ENCODE data around the gene CPLX3. TPM values are rescaled to one million over a fixed set of nuclear protein-coding genes. Genes with fewer than 3 reads are reported as not detected.

The CPLX3 gene
- total and polyA plus RNA-seq, 10 of the 15 experiments (the other 5 are each of a cell fraction or from before 2014, with no cell fraction given) = 0.02 to 0.04 TPM; not detected in 8

Small RNAs within 50 kb of the gene (microRNA-seq; reads per million reads assigned to microRNA genes)
- gene MIR4513 (3.6 reads per million, percentile 21 among the genes with 10 or more reads in this experiment), gene MIR6882 (2.4 reads per million, percentile 9 among the genes with 10 or more reads in this experiment)

Small RNAs within 50 kb of the gene (small RNA-seq; reads per million reads assigned to genes)
- gene CPLX3 (not detected), gene MIR4513 (1.5 reads per million, percentile 50 among the genes with 10 or more reads in this experiment), gene MIR6882 (0.74 reads per million, percentile 21 among the genes with 10 or more reads in this experiment)

Other genes starting within 250 kb of the CPLX3 start
Only the 7 nearest of the 14 such genes appear.
- gene CYP1A2, start 77.8 kb upstream of the CPLX3 start, total RNA-seq (2014; rRNA removed) = not detected in 2 replicates
- gene CYP1A2, start 77.8 kb upstream of the CPLX3 start, total RNA-seq (2014; rRNA removed; fragmentation: Illumina TruSeq; extraction: Trizol) = not detected in 2 replicates
- not detected in 2 replicates for gene CYP1A2, start 77.8 kb upstream of the CPLX3 start, total RNA-seq (2021)
- 0.03 TPM in 1 of 2 replicates, not detected in the other for gene CYP1A2, start 77.8 kb upstream of the CPLX3 start, polyA plus RNA-seq (2011; rRNA removed)
- gene CYP1A2, start 77.8 kb upstream of the CPLX3 start, polyA plus RNA-seq (2014; fragmentation: Illumina TruSeq; extraction: Trizol) = not detected in 2 replicates
- gene CYP1A2, start 77.8 kb upstream of the CPLX3 start, polyA plus RNA-seq (2014; fragmentation: Nextera tagmentation; extraction: Ambion mirVana) = not detected
- gene CYP1A2, start 77.8 kb upstream of the CPLX3 start, polyA plus RNA-seq (2014; rRNA removed) = not detected in 2 replicates
- under 1 TPM; 0.05 to 0.09 TPM for gene CYP1A2, start 77.8 kb upstream of the CPLX3 start, polyA plus RNA-seq (2016; fragmentation: Nextera tagmentation; extraction: Ambion mirVana)
- gene CSK, start 44.5 kb upstream of the CPLX3 start, total RNA-seq (2014; rRNA removed) = 70.9 and 77.3 TPM in 2 replicates
- 68.1 and 70.9 TPM in 2 replicates for gene CSK, start 44.5 kb upstream of the CPLX3 start, total RNA-seq (2014; rRNA removed; fragmentation: Illumina TruSeq; extraction: Trizol)
- gene CSK, start 44.5 kb upstream of the CPLX3 start, total RNA-seq (2021) = 313 and 327 TPM in 2 replicates
- gene CSK, start 44.5 kb upstream of the CPLX3 start, polyA plus RNA-seq (2011; rRNA removed) = 54.2 and 107 TPM in 2 replicates
- gene CSK, start 44.5 kb upstream of the CPLX3 start, polyA plus RNA-seq (2014; fragmentation: Illumina TruSeq; extraction: Trizol) = 39.6 and 132 TPM in 2 replicates
- gene CSK, start 44.5 kb upstream of the CPLX3 start, polyA plus RNA-seq (2014; fragmentation: Nextera tagmentation; extraction: Ambion mirVana) = 10 to 100 TPM in 1 of 2 experiments, 1 to 10 TPM in 1; 3.4 to 11.5 TPM
- 134 and 172 TPM in 2 replicates for gene CSK, start 44.5 kb upstream of the CPLX3 start, polyA plus RNA-seq (2014; rRNA removed)
- gene CSK, start 44.5 kb upstream of the CPLX3 start, polyA plus RNA-seq (2016; fragmentation: Nextera tagmentation; extraction: Ambion mirVana) = 10 to 100 TPM; 53.4 to 74.3 TPM
- not detected in 2 replicates for gene LMAN1L, start 13.8 kb upstream of the CPLX3 start, total RNA-seq (2014; rRNA removed)
- not detected in 2 replicates for gene LMAN1L, start 13.8 kb upstream of the CPLX3 start, total RNA-seq (2014; rRNA removed; fragmentation: Illumina TruSeq; extraction: Trizol)
- not detected in 2 replicates for gene LMAN1L, start 13.8 kb upstream of the CPLX3 start, total RNA-seq (2021)
- not detected in 2 replicates for gene LMAN1L, start 13.8 kb upstream of the CPLX3 start, polyA plus RNA-seq (2011; rRNA removed)
- gene LMAN1L, start 13.8 kb upstream of the CPLX3 start, polyA plus RNA-seq (2014; fragmentation: Illumina TruSeq; extraction: Trizol) = not detected in 2 replicates
- gene LMAN1L, start 13.8 kb upstream of the CPLX3 start, polyA plus RNA-seq (2014; fragmentation: Nextera tagmentation; extraction: Ambion mirVana) = not detected
- gene LMAN1L, start 13.8 kb upstream of the CPLX3 start, polyA plus RNA-seq (2014; rRNA removed) = not detected in 2 replicates
- gene LMAN1L, start 13.8 kb upstream of the CPLX3 start, polyA plus RNA-seq (2016; fragmentation: Nextera tagmentation; extraction: Ambion mirVana) = not detected
- 28.2 and 29.4 TPM in 2 replicates for gene ULK3, start 16.5 kb downstream of the CPLX3 start, total RNA-seq (2014; rRNA removed)
- gene ULK3, start 16.5 kb downstream of the CPLX3 start, total RNA-seq (2014; rRNA removed; fragmentation: Illumina TruSeq; extraction: Trizol) = 12.3 and 14.1 TPM in 2 replicates
- gene ULK3, start 16.5 kb downstream of the CPLX3 start, total RNA-seq (2021) = 27.8 and 31.9 TPM in 2 replicates
- 29.7 and 38.8 TPM in 2 replicates for gene ULK3, start 16.5 kb downstream of the CPLX3 start, polyA plus RNA-seq (2011; rRNA removed)
- 19.9 and 25.4 TPM in 2 replicates for gene ULK3, start 16.5 kb downstream of the CPLX3 start, polyA plus RNA-seq (2014; fragmentation: Illumina TruSeq; extraction: Trizol)
- 1 to 10 TPM in 1 of 2 experiments, under 1 TPM in 1; 0.64 to 1.4 TPM for gene ULK3, start 16.5 kb downstream of the CPLX3 start, polyA plus RNA-seq (2014; fragmentation: Nextera tagmentation; extraction: Ambion mirVana)
- gene ULK3, start 16.5 kb downstream of the CPLX3 start, polyA plus RNA-seq (2014; rRNA removed) = 35.3 and 38.9 TPM in 2 replicates
- gene ULK3, start 16.5 kb downstream of the CPLX3 start, polyA plus RNA-seq (2016; fragmentation: Nextera tagmentation; extraction: Ambion mirVana) = 10 to 100 TPM; 26.2 to 28.1 TPM
- gene SCAMP2, start 46.7 kb downstream of the CPLX3 start, total RNA-seq (2014; rRNA removed) = 51.2 and 54.8 TPM in 2 replicates
- 33.4 and 34.2 TPM in 2 replicates for gene SCAMP2, start 46.7 kb downstream of the CPLX3 start, total RNA-seq (2014; rRNA removed; fragmentation: Illumina TruSeq; extraction: Trizol)
- gene SCAMP2, start 46.7 kb downstream of the CPLX3 start, total RNA-seq (2021) = 98.5 and 101 TPM in 2 replicates
- 30.8 and 117 TPM in 2 replicates for gene SCAMP2, start 46.7 kb downstream of the CPLX3 start, polyA plus RNA-seq (2011; rRNA removed)
- gene SCAMP2, start 46.7 kb downstream of the CPLX3 start, polyA plus RNA-seq (2014; fragmentation: Illumina TruSeq; extraction: Trizol) = 112 and 114 TPM in 2 replicates
- 10 to 100 TPM; 10.9 to 22.5 TPM for gene SCAMP2, start 46.7 kb downstream of the CPLX3 start, polyA plus RNA-seq (2014; fragmentation: Nextera tagmentation; extraction: Ambion mirVana)
- gene SCAMP2, start 46.7 kb downstream of the CPLX3 start, polyA plus RNA-seq (2014; rRNA removed) = 98.4 and 118 TPM in 2 replicates
- 100 to 1,000 TPM; 156 to 158 TPM for gene SCAMP2, start 46.7 kb downstream of the CPLX3 start, polyA plus RNA-seq (2016; fragmentation: Nextera tagmentation; extraction: Ambion mirVana)
- gene MPI, start 63.4 kb downstream of the CPLX3 start, total RNA-seq (2014; rRNA removed) = 48.9 and 52.6 TPM in 2 replicates
- 35.2 and 36.2 TPM in 2 replicates for gene MPI, start 63.4 kb downstream of the CPLX3 start, total RNA-seq (2014; rRNA removed; fragmentation: Illumina TruSeq; extraction: Trizol)
- gene MPI, start 63.4 kb downstream of the CPLX3 start, total RNA-seq (2021) = 41.6 and 44.6 TPM in 2 replicates
- gene MPI, start 63.4 kb downstream of the CPLX3 start, polyA plus RNA-seq (2011; rRNA removed) = 33.5 and 68.6 TPM in 2 replicates
- gene MPI, start 63.4 kb downstream of the CPLX3 start, polyA plus RNA-seq (2014; fragmentation: Illumina TruSeq; extraction: Trizol) = 51.8 and 93.9 TPM in 2 replicates
- gene MPI, start 63.4 kb downstream of the CPLX3 start, polyA plus RNA-seq (2014; fragmentation: Nextera tagmentation; extraction: Ambion mirVana) = 10 to 100 TPM; 38.3 to 43.6 TPM
- gene MPI, start 63.4 kb downstream of the CPLX3 start, polyA plus RNA-seq (2014; rRNA removed) = 48.6 and 49.8 TPM in 2 replicates
- 10 to 100 TPM; 35.6 to 43.1 TPM for gene MPI, start 63.4 kb downstream of the CPLX3 start, polyA plus RNA-seq (2016; fragmentation: Nextera tagmentation; extraction: Ambion mirVana)
- gene FAM219B, start 80.2 kb downstream of the CPLX3 start, total RNA-seq (2014; rRNA removed) = 37.1 and 39.5 TPM in 2 replicates
- gene FAM219B, start 80.2 kb downstream of the CPLX3 start, total RNA-seq (2014; rRNA removed; fragmentation: Illumina TruSeq; extraction: Trizol) = 23.7 and 26.4 TPM in 2 replicates
- gene FAM219B, start 80.2 kb downstream of the CPLX3 start, total RNA-seq (2021) = 41.6 and 53.2 TPM in 2 replicates
- 32.3 and 40.9 TPM in 2 replicates for gene FAM219B, start 80.2 kb downstream of the CPLX3 start, polyA plus RNA-seq (2011; rRNA removed)
- 30.5 and 41.6 TPM in 2 replicates for gene FAM219B, start 80.2 kb downstream of the CPLX3 start, polyA plus RNA-seq (2014; fragmentation: Illumina TruSeq; extraction: Trizol)
- gene FAM219B, start 80.2 kb downstream of the CPLX3 start, polyA plus RNA-seq (2014; fragmentation: Nextera tagmentation; extraction: Ambion mirVana) = 1 to 10 TPM; 7.6 to 8.9 TPM
- gene FAM219B, start 80.2 kb downstream of the CPLX3 start, polyA plus RNA-seq (2014; rRNA removed) = 43.2 and 46.6 TPM in 2 replicates
- gene FAM219B, start 80.2 kb downstream of the CPLX3 start, polyA plus RNA-seq (2016; fragmentation: Nextera tagmentation; extraction: Ambion mirVana) = 10 to 100 TPM; 24.2 to 28.2 TPM

All from GM12878 (cell line).